Stomach (tissue), 19 donors: ENCODE measurements around the gene PSMD1. TPM values are rescaled to one million over a fixed set of nuclear protein-coding genes. Genes with fewer than 3 reads are reported as not detected.

Experiments
- DNase-seq, 2 donors: peaks; one replicate each; pipeline versions ENCODE4 v3.0.0 to v3.0.0-alpha.2; 2013 to 2019
- H3K27ac ChIP-seq, 5 donors: fragments of 200-600 bp in 4 of 5; sonication (generic) in 4 of 5; one replicate each; pipeline ENCODE4 v1.5.1; 2013 to 2019; ENCODE audit warnings: mild to moderate bottlenecking in 1 of 5, moderate library complexity in 1 of 5
- H3K27me3 ChIP-seq, 3 donors: fragments of 200-600 bp; sonication (generic); one replicate each; pipeline ENCODE4 v1.5.1; 2017 to 2019; ENCODE audit warnings: mixed run types in 1 of 3
- H3K36me3 ChIP-seq, 4 donors: fragments of 200-600 bp; sonication (generic); 1 replicate in 3 of 4; 2 replicates in 1 of 4; pipeline ENCODE4 v1.5.1; 2016 to 2019
- H3K4me1 ChIP-seq, 4 donors: fragments of 200-600 bp; sonication (generic); one replicate each; pipeline ENCODE4 v1.5.1; 2016 to 2019
- H3K4me3 ChIP-seq, 4 donors: fragments of 200-600 bp; sonication (generic) in 3 of 4; one replicate each; pipeline ENCODE4 v1.5.1; 2016 to 2019; ENCODE audit warnings: mild to moderate bottlenecking in 1 of 4
- H3K9me3 ChIP-seq, 4 donors: fragments of 200-600 bp; sonication (generic); one replicate each; pipeline ENCODE4 v1.5.1; 2016 to 2019
- CTCF ChIP-seq, 7 experiments: fragments of 450-650 bp in 4 of 7; fragments of 200-600 bp in 3 of 7; sonication (generic) in 3 of 7; IDR thresholded peaks; one replicate each; pipeline ENCODE4 v1.5.1; 2016 to 2019; ENCODE audit warnings: antibody characterized with exemption in 7 of 7, control low read depth in 2 of 7, mild to moderate bottlenecking in 1 of 7
- EP300 ChIP-seq: sonication (generic); formaldehyde crosslinking; IDR thresholded peaks from one replicate; pipeline ENCODE4 v1.6.1; 2017; ENCODE audit warnings: antibody characterized with exemption
- POLR2A ChIP-seq, 4 donors: fragments of 450-650 bp; IDR thresholded peaks; one replicate each; pipeline ENCODE4 v1.6.1; 2016; ENCODE audit warnings: antibody characterized with exemption in 4 of 4, control low read depth in 2 of 4, mild to moderate bottlenecking in 1 of 4, moderate library complexity in 1 of 4
- POLR2AphosphoS5 ChIP-seq, 3 donors: sonication (generic); formaldehyde crosslinking; IDR thresholded peaks; one replicate each; pipeline ENCODE4 v1.6.1; 2016; ENCODE audit warnings: antibody characterized with exemption in 3 of 3
- WGBS, 5 donors: extraction: QIAGEN DNeasy Blood & Tissue Kit in 3 of 5; methylation state at CpG; one replicate each; pipeline versions ENCODE4 v1.1.5 to v1.1.7; 2013 to 2018; 5-methylcytosine and 5-hydroxymethylcytosine counted together
- intact Hi-C: fragments of 100-400 bp; cut with DNase I; formaldehyde crosslinking; loops from one replicate; pipeline ENCODE4 v1.15.1; 2023; ENCODE audit warnings: low total_unique reads
- long read RNA-seq, 10 donors: transcript quantifications; one replicate each; lab custom pipeline, GENCODE V29; 2026
- polyA plus RNA-seq, 3 donors: library from polyadenylated mRNA; stranded (reverse); fragments of 200-250 nt; gene quantifications; one replicate each; pipeline ENCODE4 v1.2.3, GENCODE V29; 2013
- total RNA-seq, 5 donors: library from RNA; depleted of rRNA; stranded (reverse); fragments of >200 nt; gene quantifications; one replicate each; pipeline versions ENCODE4 v1.1.0 to v1.2.3, GENCODE V29; 2014 to 2016
- donor health status: healthy with polysubstance abuse.
- donor health status: Bipolar disorder and iron deficiency.
- donor health status: healthy.

PSMD1 gene
- total RNA-seq (10 to 100 TPM; 34.6 to 96.4 (median 43.8) TPM), polyA plus RNA-seq (10 to 100 TPM; 31.9 to 50.7 (median 47.4) TPM)
- long read RNA-seq, donor 1, partial matches to known transcripts: 0 of 1 reads
- long read RNA-seq, donor 1, other reads (novel, unspliced or antisense): 0 of 1 reads
- long read RNA-seq, donor 2, partial matches to known transcripts: 0 of 4 reads
- long read RNA-seq, donor 2, other reads (novel, unspliced or antisense): 0 of 4 reads
- long read RNA-seq, donor 3, partial matches to known transcripts: 0 of 2 reads
- long read RNA-seq, donor 3, other reads (novel, unspliced or antisense): 0 of 2 reads
- long read RNA-seq, donor 4, partial matches to known transcripts: 0 of 1 reads
- long read RNA-seq, donor 4, other reads (novel, unspliced or antisense): 0 of 1 reads
- long read RNA-seq, donor 5, transcript PSMD1-212 (2 exons, 546 nt): major isoform, 7 of 20 reads
- long read RNA-seq, donor 5, partial matches to known transcripts: 12 of 20 reads
- long read RNA-seq, donor 5, other reads (novel, unspliced or antisense): 0 of 20 reads
- long read RNA-seq, donor 6: 0 reads
- long read RNA-seq, donor 7, partial matches to known transcripts: 18 of 21 reads
- long read RNA-seq, donor 7, other reads (novel, unspliced or antisense): 0 of 21 reads
- long read RNA-seq, donor 8, partial matches to known transcripts: 0 of 3 reads
- long read RNA-seq, donor 8, other reads (novel, unspliced or antisense): 0 of 3 reads
- long read RNA-seq, donor 9, transcript PSMD1-212 (2 exons, 546 nt): major isoform, 7 of 21 reads
- long read RNA-seq, donor 9, partial matches to known transcripts: 13 of 21 reads
- long read RNA-seq, donor 9, other reads (novel, unspliced or antisense): 0 of 21 reads
- long read RNA-seq, donor 10: 0 reads

- Histone ChIP-seq H3K36me3 (peaks cover 3 to 6% (median 6%) of the 10 kb centered on the region in 4 donors), H3K27ac (peak within 1 kb of the TSS; percentile 92 to 98 (median 93)), H3K4me3 (peak within 1 kb of the TSS; percentile 72 to 99 (median 97)), H3K9me3 (no peaks in the 10 kb centered on the region), H3K27me3 (no peaks in the 10 kb centered on the region), H3K4me1 (peaks cover 28 to 57% (median 49%) of the 10 kb centered on the region in 4 donors)
- WGBS, 5 donors: 0% methylated on average over 37 to 73 of the region's 73 CpGs
- intact Hi-C loops: no loop called here
- TF ChIP-seq POLR2AphosphoS5 (IDR thresholded peaks at IDR 0.05): peak; percentile 8 to 84 (median 56)
- TF ChIP-seq EP300: no peak
- peak in 5 of 7 experiments; percentile 77 to 96 (median 93) for TF ChIP-seq CTCF (IDR thresholded peaks at IDR 0.05)
- DNase-seq: peak; percentile 93 to 98
Measured at GRCh38 chr2:231056453-231057416, at the start of gene PSMD1. PSMD1 (plus strand) TSS chr2:231056867; CDS start chr2:231057026, 159 bp downstream.

- Histone ChIP-seq H3K9me3 (no peaks in the 10 kb centered on the region), H3K27me3 (peaks cover 0 to 15% (median 0%) of the 10 kb centered on the region in 3 donors), H3K27ac (no peak overlapping the region), H3K4me3 (no peak overlapping the region), H3K36me3 (no peaks in the 10 kb centered on the region), H3K4me1 (peaks cover 0 to 4% (median 0%) of the 10 kb centered on the region in 4 donors)
- intact Hi-C loops: no loop called here
- 57 to 67% (median 63%) methylated on average over 10 of the region's 10 CpGs for WGBS, 5 donors
- TF ChIP-seq POLR2AphosphoS5 (IDR thresholded peaks at IDR 0.05): no peak
- TF ChIP-seq CTCF (IDR thresholded peaks at IDR 0.05): no peak
- no peak for TF ChIP-seq EP300
- no peak for TF ChIP-seq POLR2A (IDR thresholded peaks at IDR 0.05)
- DNase-seq: peak in 1 of 2 donors; percentile 14
Measured at GRCh38 chr2:231007286-231008098, 49.2 kb upstream of the PSMD1 start.

GRCh38 chr2:231008131-231008530, 48.5 kb upstream of the PSMD1 start:
- no peak for TF ChIP-seq POLR2AphosphoS5 (IDR thresholded peaks at IDR 0.05)
- TF ChIP-seq POLR2A (IDR thresholded peaks at IDR 0.05): no peak
- TF ChIP-seq CTCF (IDR thresholded peaks at IDR 0.05): no peak
- TF ChIP-seq EP300: no peak
- DNase-seq: no peak
- no peaks in the 10 kb centered on the region for H3K9me3 ChIP-seq
- peaks cover 0 to 8% (median 0%) of the 10 kb centered on the region in 3 donors for H3K27me3 ChIP-seq
- 82 to 93% (median 89%) methylated on average over 6 of the region's 6 CpGs for WGBS, 5 donors
- no peak overlapping the region for H3K4me3 ChIP-seq
- H3K27ac ChIP-seq: no peak overlapping the region
- H3K4me1 ChIP-seq: peaks cover 0 to 4% (median 0%) of the 10 kb centered on the region in 4 donors
- no peaks in the 10 kb centered on the region for H3K36me3 ChIP-seq
- intact Hi-C loops: no loop called here
